Frontal cortex (tissue), 4 donors: ENCODE measurements around the gene CHCHD1. TPM values are rescaled to one million over a fixed set of nuclear protein-coding genes. Genes with fewer than 3 reads are reported as not detected.

Experiments used
- DNase-seq, 2 donors: peaks; one replicate each; pipeline ENCODE4 v3.0.0; 2012; ENCODE audit warnings: low spot score in 2 of 2
- FAIRE-seq: peaks from 2 replicates; lab custom pipeline; 2012; peaks lifted over from hg19 to GRCh38; lab: Jason Lieb, UNC
- total RNA-seq: library from RNA; depleted of rRNA; stranded (reverse); fragments of >200 nt; gene quantifications from one replicate; pipeline ENCODE4 v1.2.3, GENCODE V29; 2014
- donor health status: control.
- donor health status: control.
- donor health status: control.

The CHCHD1 gene
- total RNA-seq, 1 donor from 2014 or later, result 16.7 TPM

DNA sequence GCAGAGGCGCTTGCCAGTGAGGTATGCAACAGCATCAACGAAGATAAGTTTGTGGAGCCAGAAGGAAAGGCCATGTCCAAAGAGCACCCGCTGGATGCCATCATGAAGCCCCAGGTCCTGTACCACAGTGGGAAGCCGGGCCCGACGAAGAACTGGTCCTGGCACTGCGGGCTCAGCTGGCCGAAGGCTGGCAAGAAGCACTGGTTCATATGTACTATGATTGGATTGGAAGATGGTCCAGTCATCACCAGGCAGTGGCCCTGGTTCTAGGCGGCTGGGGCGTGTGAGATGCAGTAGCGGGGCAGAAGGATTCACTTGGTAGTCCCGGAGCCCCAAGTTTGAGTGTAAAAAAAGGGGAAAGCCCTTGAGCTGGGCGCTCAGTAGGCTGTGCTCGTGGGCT, 25.6 kb downstream of the CHCHD1 start:
- FAIRE-seq (no peak), DNase-seq (no peak)

DNA sequence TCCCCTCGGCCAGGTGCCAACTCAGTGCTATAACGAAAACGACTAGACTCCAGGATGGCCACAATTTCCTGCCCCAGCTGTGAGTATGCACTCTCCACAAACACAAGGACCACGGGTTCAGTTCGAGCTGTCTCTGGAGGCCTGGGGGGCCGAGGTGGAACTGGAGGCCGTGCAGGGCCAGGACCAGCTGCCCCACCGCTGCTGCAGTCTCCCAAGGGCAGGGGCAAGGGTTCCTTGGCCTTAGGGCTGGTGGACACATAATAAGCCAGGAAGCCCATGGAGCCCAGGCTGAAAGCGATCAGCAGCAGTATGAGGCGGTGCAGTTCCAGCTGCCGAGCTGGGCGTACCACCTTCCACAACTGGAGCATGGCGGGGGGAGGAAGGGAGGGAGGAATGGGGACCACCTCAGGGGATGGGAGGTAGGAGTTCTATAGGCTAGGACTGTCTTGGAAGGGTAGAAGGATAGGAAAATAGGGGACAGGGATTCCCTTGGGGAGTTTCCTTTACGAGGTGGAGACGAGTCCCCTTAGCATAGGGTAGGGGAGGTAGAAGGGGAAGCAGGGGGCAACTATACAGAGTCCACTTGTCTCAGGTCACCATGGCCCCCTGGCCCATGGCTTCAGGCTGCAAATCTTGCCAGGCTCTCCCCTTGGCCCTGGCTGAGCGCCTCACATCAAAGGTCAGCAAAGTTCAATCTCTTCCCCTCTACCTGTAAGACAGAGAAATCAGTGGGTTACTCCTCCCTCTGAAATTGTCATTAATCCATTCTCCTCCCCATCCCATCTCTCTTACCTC, 26.4 kb downstream of the CHCHD1 start:
- DNase-seq (no peak), FAIRE-seq (no peak)

DNA sequence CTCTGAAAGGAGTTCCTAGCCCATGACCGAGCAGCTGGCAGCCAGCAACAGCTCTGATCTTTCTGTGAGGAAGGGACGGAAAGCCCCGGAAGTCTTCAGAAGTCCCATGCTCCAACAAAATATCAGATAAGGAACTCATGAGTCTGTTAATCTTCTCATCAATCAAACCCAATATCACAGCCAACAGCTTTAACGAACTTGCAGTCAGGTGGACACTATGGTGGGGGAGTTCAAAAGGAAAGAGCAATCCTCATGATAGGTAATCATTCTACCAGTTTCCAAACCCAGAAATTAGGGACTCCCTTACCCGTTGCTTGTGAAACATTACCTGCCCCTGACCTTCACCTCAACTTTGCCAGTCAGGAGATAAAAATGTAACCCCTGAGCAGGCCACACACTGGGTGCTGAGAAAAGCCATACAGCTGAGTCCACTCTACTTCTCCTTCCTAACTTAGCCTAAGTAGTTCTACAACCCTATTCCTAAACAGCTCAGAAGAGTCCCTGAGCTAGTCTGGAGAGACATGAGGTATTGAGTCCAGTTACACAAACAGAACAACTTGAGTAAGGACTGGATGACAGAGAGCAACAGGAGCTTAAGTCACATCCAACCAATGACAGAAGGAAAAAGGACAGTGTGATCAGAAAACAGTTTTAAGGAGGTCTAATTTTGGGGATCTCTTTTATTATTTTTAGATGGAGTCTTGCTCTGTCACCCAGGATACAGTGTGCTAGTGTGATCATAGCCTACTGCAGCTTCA, 27.4 kb downstream of the CHCHD1 start:
- no peak for FAIRE-seq
- DNase-seq, result no peak

DNA sequence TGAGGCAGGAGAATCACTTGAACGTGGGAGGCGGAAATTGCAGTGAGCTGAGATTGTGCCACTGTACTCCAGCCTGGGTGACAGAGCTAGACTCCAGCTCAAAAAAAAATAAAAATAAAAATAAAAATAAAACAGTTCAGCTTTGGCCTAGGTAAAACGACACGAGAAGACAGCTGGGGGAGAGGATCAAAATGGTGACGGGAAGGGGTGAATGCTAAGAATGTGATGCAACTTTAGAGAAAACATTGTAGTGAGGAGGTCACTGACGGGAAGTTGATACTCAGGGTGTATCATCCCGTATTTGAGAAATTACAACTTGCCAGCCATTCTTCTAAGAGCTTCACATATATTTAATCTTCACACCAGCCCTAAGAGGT, 28.5 kb downstream of the CHCHD1 start:
- FAIRE-seq (no peak), DNase-seq (no peak)

GRCh38 chr10:73810735-73811465, 29.1 kb downstream of the CHCHD1 start:
- no peak for FAIRE-seq
- no peak for DNase-seq

- FAIRE-seq (no peak), DNase-seq (no peak)
Observed at GRCh38 chr10:73812657-73813056, 30.8 kb downstream of the CHCHD1 start.

GRCh38 chr10:73813333-73813732, 31.5 kb downstream of the CHCHD1 start:
- FAIRE-seq, result no peak

GRCh38 chr10:73814276-73814895, 32.5 kb downstream of the CHCHD1 start:
- FAIRE-seq, result no peak

More at GRCh38 chr10:73813333-73813732, 31.5 kb downstream of the CHCHD1 start:
- DNase-seq, result no peak

DNA sequence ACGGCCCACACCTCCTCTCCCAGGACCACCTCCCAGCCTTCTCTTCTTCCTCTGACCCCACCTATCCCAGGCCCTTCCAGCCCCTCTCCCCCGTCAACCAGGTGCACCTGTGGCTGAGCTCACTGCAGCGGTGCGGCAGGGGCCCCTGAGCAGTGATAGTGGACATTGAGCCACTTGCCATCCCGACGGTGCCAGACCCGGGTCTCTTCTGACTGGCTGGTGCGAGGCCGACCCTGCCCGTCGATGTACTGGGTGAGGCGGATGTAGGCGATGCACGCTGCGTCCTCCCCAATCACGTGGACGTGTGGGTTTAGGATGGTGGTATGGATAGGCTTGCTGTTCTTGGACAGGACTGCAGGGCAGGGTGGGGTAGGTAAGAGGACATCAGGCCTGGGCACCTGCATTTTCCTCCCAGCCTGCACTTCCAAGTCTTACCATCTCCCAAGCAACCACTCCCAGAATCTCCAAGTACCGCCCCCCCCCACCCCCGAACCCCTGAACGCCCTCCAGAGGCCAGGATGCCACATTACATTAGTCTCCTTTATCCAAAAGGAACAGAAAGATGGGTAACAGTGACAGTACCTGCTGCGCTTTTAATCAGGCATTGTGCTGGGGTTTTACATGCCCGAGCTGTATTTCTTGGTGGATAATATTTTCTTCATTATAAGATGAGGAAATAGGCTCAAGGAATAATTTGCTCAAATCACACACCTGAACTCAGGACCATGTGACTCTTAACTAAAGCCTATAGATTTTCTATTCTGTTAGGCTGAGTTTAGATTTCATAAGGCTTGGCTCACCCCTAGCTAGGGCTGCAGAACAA, 33.3 kb downstream of the CHCHD1 start:
- FAIRE-seq, result no peak
- no peak for DNase-seq

More at GRCh38 chr10:73814276-73814895, 32.5 kb downstream of the CHCHD1 start:
- DNase-seq, result no peak

DNA sequence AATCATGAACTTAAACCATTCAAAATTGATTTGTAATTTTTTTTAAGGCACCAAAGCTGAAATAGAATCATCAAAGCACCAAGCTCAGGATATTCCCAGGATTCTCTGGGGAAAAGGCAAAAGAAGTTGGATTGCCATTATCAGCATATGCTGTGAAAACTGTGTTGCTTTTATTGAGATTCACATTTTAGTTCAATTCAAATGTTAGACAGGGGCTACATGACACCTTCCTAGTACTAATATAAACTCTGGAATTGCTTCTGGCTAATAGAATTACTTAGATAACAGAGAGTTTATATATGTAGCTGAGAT, 33.8 kb downstream of the CHCHD1 start:
- DNase-seq (no peak), FAIRE-seq (no peak)

- no peak for FAIRE-seq
- DNase-seq, result no peak
Observed at GRCh38 chr10:73816917-73817729, 35.3 kb downstream of the CHCHD1 start.

- DNase-seq (no peak), FAIRE-seq (no peak)
Observed at GRCh38 chr10:73817826-73818225, 36.0 kb downstream of the CHCHD1 start.

- DNase-seq, result no peak
Observed at GRCh38 chr10:73818402-73818801, 36.6 kb downstream of the CHCHD1 start.

DNA sequence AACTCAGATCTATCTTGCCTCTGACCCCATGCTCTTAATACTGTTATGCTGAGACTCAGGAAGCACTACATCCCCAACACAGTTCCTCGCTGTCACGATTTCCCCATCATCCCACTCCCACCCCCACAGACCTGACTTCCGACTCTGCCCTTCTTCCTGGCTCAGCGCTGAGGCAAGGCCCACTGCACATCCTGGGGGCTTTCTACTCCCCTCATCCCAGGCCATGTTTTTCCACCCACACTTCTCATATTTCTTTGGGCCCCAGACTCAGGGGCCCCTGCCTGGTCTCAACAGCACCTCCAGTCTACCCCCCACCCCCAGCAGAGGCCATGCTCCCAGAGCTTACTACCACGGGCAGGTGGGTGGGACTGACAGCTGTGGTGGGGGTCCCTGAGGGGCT, 37.2 kb downstream of the CHCHD1 start:
- DNase-seq (no peak), FAIRE-seq (no peak)

More at GRCh38 chr10:73818402-73818801, 36.6 kb downstream of the CHCHD1 start:
- no peak for FAIRE-seq

- FAIRE-seq (no peak), DNase-seq (no peak)
Observed at GRCh38 chr10:73819513-73820093, 37.8 kb downstream of the CHCHD1 start.

DNA sequence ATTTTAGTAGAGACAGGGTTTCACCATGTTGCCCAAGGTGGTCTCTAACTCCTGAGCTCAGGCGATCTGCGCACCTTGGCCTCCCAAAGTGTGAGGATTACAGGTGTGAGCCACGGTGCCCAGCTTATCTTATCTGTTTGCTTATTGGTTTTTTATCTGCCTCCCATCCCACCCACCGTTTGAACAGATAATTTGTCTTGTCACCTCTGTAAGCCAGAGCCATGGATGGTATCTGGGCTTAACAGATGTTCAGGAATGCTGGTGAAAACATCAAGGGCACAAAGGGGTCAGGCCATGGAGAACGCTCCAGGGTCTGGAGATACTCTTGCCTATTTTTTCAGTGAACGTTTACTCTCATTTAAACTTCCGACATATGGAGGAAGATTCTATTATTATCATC, 41.5 kb downstream of the CHCHD1 start:
- DNase-seq, result no peak
- no peak for FAIRE-seq

DNA sequence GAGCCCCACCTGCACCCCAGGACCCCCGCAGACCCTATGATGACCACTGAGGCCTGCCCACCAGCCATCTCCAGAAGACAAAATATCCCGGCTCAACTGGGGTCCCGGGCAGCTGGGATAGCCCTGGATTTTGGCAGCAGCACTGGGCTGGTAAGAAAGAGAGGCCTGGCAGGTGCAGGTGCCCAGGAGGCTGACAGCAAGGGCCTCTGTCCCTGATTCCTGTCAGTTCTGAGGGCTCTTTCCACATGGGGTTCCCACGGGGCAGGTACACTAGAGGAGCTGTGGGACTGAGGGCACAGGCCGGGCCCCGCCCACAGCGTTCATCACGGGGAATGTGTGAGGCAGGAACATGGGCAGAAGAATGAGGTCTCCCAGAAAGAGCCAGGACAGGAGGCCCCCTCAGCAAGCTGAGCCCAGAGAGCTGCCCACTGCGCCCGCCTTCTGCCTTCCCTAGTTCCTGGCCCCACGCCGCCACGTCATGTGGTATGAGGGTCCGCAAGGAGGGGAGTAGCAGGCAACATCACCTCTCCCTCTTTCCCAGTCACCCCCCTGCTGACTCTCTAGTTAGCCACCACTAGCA, 42.4 kb downstream of the CHCHD1 start:
- no peak for DNase-seq
- no peak for FAIRE-seq
